Amniotic stem cell (primary cell): Measurements from ENCODE around the gene GRHL3.

ENCODE experiments used
- DNase-seq: peaks from one replicate; lab custom pipeline; 2025; lab: John Stamatoyannopoulos, UW

Gene GRHL3

GRCh38 chr1:24344090-24344742, 25.1 kb downstream of the GRHL3 start:
- DNase-seq: no peak

DNA sequence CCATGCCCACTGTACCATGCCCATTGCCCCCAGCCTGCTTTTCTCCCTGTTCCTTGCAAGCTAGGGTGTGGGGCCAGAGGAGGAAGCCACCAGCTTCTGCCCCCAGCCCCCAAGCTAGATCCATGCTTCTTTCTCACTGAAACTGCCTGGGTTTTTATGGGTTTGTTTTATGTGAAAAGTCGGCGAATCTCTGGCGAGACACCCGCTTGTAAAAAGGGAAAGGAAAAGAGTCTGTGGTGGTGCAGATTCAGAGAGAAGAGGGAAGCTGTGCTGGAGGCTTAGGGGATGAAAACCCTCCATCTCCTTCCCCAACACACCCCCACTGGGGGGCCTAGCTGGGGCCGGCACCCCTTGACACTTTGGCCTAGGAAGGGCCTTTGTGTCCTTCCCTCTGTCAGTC, 26.2 kb downstream of the GRHL3 start:
- DNase-seq: no peak

- DNase-seq: no peak
Observed at GRCh38 chr1:24347159-24347934, 28.2 kb downstream of the GRHL3 start.

DNA sequence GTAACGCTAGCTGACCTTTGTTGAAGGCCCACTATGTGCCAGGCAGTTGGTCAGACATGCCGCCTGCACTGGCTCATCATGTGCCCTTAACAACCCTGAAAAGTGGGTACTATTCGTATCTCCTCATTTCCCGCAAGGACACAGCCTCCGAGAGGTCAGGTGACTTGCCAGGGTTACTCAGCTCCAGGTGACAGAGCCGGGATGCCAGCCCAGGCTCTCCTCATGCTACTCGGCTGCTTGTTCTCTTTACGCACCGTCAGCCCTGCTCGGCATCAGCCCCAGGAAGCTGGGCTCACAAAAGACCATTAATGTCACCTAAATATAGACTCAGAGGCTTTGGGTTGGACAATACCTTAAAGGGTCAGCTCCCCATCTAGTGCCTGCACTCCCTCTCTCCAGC, 29.0 kb downstream of the GRHL3 start:
- DNase-seq: no peak

DNA sequence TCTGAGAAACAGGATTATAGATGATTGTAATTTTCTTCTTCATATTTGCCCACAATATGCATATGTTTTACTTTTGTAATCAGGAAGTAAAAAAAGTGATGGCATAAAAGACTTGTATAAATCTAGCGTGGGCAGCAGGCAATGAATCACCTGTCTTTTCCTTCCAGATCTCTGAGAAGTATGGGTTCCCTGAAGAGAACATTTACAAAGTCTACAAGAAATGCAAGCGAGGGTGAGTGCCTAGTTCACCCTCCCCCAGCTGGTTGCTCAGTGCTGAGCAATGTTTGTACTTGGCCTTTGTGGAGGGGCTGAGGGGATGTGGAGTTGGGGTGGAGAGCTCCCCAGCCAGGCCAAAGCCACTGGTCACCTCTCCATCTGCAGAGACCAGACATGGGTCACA, 30.7 kb downstream of the GRHL3 start:
- no peak for DNase-seq

GRCh38 chr1:24351247-24351646, 32.1 kb downstream of the GRHL3 start:
- no peak for DNase-seq

DNA sequence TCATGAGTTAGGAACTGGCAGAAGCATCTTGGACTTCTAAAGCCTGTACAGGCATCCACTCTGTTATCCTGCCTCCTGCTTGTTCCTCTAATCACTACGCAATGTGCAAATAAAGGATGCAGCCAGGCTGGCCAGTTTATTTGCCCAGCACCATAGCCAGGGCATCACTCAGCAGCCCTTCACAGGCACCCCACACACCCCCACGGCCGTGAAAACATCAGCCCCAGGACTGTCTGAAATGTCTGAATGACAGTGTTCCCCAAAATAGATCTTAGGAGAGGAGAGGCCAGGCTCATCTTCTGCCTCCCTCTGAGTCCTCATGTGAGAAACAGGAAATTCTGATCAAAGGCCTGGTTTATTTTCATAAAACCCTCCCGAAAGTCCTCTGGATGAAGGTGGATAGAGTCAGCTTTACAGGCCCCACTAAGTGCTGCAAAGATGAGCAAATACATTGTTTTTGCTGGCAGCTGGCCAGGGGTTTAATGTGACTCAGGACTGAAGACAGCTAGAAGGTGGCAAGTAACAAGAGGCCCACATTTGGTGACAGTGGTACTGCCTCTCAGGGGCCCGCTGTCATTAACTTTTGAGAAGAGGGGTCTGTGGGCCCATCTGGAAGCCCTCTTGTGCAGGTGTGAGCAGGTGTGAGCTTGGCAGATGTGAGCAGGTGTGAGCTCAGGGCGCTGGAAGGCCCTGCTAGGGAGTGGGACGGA, 32.9 kb downstream of the GRHL3 start:
- no peak for DNase-seq

- DNase-seq: no peak
Observed at GRCh38 chr1:24353292-24353891, 34.2 kb downstream of the GRHL3 start.

DNA sequence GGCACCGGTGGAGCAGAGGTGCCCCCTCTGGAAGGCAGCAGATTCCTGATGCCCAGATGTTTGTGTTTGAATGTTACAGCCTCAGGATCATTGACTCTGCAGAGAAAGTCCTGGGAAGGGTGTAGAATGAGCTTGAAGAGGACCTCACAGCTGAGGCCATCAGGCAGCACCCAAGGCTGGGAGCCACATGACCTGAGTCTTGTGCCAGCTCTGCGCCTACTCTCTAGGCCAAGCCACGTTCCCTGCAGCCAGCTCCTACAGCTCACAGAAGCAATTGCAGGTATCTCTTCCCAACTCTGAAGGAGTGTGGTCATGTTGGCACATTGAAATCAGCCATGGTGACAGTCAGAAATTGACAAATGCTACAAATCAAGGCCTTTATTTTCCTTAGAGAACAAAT, 36.3 kb downstream of the GRHL3 start:
- no peak for DNase-seq

DNA sequence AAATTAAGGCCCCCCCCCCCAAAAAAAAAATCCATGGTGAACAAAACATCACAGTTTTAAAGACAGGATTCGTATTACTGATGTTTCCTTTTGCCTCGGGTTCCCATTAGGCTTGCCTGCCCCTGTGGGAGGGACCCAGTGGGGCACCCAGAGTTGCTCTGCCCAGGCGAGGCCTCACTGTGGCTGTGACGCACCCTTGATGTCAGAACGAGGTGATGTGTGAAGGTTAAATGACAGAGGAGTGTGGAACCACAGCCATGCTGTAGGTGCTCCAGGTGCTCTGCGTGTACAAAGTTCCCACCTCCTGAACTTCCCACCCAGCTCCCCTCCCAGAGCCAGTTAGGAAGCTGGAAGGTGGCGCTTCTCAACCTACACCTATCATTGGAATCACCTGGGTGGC, 37.9 kb downstream of the GRHL3 start:
- no peak for DNase-seq

- DNase-seq: no peak
Observed at GRCh38 chr1:24360681-24361080, 41.5 kb downstream of the GRHL3 start.

DNA sequence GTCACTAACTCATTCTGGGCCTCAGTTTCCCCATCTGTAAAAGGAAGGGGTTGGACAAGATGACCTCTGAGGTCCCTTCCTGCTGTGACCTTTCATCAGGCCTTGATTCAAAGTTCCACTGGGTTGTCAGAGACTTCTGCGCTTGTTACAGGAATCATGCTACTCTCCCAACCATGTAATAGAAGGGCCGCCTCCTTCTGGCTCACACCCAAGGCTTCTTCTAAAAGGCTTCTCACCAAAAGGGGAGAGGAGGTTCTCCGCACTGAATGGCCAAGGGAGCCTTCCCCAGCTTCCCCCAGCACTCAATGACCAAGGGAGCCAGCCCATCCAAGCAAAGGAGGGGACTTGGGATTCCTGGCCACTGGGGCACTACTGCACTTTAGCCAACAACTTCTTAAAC, 42.7 kb downstream of the GRHL3 start:
- DNase-seq: no peak

GRCh38 chr1:24362396-24362795, 43.2 kb downstream of the GRHL3 start:
- DNase-seq: no peak

- peak; percentile 23 for DNase-seq
Observed at GRCh38 chr1:24362982-24363614, 43.9 kb downstream of the GRHL3 start.

- no peak for DNase-seq
Observed at GRCh38 chr1:24363994-24364393, 44.8 kb downstream of the GRHL3 start.

DNA sequence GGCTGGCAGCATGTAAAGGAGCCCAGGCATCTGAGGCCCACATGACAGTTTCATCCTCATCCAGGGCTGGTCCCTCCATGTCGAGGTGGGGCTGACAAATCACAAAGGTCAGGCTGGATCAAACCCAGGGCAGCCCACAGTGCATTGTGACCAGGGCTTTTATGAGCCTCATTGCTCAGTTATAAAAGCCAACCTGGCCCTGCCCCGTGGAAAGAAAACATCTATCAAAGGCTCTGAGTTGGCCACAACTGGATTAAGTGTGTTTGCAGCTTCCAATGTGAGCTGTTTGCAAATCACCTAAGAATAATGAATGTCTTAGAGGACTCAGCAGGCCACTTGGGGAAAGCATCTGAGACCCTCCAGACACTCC, 45.4 kb downstream of the GRHL3 start:
- no peak for DNase-seq

GRCh38 chr1:24364975-24365678, 46.0 kb downstream of the GRHL3 start:
- DNase-seq: peak; percentile 63

DNA sequence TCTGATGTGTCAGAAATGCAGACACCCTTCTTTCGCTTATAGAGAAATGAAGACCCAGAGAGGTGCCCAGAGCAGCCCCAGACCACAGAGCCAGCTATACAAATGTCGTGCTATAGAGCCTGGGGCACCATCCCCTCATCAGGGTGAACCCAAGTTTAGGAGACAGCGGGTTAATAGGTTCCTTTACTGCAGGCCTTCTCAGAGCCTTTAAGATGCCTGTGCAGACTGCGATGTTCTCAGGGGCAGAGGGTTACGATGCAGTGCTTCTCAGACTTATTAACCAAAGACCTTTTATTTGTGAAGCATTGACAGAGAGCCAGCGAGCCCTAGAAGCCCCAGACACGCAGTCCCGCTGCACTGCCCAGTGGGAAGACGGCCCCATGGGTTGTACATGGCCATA, 47.5 kb downstream of the GRHL3 start:
- no peak for DNase-seq

DNA sequence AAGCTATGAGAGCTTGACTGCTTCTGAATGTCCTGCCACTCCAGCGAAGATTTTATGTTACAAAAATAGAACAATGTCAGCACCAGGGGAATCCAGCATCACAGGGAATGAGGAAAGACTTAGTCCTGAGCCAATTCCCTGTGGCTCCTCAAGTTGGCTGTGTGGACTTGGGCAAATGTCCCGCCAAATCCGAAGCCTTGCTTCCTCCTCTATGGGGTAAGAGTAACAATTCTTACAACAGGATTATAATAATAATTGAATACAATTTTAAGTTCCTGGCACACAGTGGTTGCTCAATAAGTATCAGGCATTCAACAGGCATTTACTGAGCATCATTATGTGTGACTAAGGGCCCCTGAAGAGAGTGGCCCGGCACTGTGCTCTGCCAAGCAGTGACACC, 50.0 kb downstream of the GRHL3 start:
- no peak for DNase-seq

GRCh38 chr1:24369801-24370200, 50.6 kb downstream of the GRHL3 start:
- DNase-seq: no peak

DNA sequence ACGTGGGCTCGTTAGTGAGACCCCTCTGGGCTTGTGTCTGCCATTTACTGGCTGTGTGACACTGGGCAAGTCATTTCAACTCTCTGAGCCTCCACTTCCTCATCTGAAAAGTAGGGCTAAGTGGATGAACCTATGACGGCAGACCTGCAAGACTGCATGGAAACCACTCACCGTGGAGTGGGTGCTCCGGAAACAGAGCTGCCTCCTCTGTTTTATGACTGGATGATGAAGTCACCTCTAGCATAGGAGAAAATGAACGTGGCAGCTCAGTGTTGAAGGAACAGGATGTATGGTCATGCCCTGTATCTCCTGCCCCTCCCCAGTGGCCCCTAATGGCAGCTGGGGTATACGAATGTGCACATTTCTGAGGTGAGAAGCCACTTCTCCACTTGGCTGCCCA, 53.9 kb downstream of the GRHL3 start:
- DNase-seq: no peak

GRCh38 chr1:24373710-24374109, 54.6 kb downstream of the GRHL3 start:
- DNase-seq: no peak
